GM12801 (cell line): ENCODE results near the gene RPS2.

Experiments
- TF ChIP-seq, protein P1 (sequence below): IDR thresholded peaks from one replicate; pipeline ENCODE4 v1.5.1; 2011; ENCODE audit warnings: control low read depth; ENCODE audit not compliant: insufficient read length; ENCODE audit errors: extremely low read depth

The RPS2 gene

DNA sequence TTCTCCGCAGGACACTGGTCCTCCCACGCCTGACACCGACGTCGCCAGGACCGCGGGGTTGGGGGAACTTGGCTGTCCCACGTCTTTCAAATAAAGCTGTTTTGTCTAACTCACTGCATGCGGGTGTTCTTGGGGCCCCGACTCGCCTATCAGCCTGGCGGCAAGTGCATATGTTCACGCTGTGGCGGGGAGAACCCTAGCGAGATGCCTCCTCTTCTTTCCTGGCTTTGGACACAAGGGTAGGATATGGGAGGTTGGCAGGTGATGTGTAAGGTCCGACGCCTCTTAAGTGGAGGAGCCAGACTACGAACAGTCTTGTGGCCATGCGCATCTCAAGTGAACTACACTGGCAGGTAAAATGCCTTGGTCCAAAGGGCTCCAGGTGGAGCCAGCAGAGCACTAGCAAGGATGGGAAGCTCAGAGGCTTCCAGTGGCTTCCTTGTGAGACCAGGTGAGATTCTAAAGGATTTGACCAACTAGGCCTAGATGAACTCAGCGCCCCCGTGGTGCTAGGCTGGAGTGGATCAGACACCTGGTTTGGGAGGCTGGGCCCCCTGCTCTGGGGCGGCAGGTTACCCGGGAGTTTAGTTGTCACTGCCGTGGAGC is 873 bp upstream of the RPS2 start:
- TF ChIP-seq, protein P1, sequence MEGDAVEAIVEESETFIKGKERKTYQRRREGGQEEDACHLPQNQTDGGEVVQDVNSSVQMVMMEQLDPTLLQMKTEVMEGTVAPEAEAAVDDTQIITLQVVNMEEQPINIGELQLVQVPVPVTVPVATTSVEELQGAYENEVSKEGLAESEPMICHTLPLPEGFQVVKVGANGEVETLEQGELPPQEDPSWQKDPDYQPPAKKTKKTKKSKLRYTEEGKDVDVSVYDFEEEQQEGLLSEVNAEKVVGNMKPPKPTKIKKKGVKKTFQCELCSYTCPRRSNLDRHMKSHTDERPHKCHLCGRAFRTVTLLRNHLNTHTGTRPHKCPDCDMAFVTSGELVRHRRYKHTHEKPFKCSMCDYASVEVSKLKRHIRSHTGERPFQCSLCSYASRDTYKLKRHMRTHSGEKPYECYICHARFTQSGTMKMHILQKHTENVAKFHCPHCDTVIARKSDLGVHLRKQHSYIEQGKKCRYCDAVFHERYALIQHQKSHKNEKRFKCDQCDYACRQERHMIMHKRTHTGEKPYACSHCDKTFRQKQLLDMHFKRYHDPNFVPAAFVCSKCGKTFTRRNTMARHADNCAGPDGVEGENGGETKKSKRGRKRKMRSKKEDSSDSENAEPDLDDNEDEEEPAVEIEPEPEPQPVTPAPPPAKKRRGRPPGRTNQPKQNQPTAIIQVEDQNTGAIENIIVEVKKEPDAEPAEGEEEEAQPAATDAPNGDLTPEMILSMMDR = no peak

DNA sequence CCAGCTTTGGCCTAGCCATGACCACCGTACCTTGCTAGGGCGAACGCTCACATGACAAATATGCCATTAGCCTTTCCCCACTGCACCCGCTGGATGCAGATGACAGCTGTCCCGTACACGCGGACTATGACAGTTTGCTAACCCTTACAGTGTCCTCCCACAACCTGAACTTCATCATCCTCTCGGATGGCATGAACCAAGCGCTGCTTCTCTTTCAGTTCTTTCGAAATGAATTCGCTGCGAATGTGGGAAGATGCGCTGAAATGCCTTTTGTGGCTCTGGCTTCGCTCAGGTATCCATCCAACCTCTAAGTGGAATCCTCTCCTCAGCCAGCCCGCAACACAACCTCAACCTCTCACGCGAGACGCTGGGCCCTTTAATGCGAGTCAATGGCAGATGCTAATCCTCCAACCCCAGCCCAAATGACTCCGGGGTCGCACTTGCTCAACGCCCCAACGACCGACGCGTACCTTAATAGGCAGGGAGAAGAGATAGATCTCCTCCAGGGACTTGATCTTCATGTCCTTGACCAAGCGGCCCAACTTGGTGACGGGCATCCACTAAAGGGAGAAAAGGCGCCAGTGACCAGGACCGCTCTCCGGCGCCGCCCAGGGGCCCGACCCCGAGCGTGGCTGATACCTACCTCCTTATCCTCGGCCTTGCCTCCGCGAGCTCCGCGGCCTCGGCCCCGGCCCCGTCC is 670 bp downstream of the RPS2 start:
- TF ChIP-seq, protein P1 = no peak

DNA sequence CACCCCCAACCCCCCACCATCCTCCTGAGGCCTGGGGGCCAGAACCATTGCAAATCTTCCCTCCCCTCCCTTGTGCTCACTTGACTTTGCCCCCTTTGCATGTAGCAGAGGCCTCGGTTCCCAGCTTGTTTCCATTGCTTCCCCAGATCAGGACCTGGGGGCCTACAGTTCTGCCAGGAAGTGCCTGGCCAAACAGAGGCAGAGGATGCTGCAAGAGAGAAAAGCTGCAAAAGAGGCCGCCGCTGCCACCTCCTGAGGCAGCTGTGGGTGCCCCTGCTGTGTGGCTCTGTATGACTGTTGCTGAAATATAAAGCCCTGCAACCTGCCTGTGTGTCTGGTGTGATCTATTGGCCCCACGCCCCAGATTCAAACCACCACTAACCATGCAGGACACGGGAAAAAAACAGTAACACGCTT is 3.0 kb downstream of the RPS2 start:
- TF ChIP-seq, protein P1 = no peak

DNA sequence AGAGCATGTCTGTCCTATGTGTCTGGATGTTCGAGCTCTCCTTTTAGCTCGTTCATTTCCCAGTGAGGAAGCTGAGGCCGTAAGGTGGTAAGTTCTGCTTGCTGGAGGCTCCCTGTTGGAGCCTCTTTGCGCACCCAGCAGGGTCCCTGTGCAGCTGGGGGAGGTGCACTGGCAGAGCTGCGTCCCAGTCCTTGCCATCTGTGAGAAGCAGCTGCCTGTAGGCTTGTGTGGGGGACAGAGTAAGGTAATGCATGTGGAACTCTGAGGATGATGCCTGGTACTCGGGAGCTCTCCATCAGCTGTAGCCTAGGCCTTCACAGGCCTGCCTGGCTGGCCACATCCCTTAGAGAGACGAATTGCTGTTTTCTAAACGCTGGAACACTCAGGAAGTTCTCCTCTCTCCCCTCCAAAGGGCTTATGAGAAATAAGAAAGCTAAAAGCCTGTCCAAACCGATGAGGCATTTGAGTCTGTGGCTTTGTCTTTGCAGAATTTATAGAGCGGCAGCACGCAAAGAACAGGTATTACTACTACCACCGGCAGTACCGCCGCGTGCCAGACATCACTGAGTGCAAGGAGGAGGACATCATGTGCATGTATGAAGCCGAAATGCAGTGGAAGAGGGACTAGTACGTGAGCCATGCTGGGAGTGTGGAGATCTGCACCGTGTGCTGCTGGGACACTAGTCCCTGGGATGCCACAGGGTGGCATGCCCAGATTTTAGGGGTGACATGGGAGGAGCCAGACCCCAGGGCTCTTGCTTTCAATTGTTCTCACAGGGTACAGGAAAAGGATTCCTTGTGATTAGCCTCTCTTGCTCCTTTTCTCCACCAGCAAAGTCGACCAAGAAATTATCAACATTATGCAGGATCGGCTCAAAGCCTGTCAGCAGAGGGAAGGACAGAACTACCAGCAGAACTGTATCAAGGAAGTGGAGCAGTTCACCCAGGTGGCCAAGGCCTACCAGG is 3.7 kb downstream of the RPS2 start:
- TF ChIP-seq, protein P1 = no peak

DNA sequence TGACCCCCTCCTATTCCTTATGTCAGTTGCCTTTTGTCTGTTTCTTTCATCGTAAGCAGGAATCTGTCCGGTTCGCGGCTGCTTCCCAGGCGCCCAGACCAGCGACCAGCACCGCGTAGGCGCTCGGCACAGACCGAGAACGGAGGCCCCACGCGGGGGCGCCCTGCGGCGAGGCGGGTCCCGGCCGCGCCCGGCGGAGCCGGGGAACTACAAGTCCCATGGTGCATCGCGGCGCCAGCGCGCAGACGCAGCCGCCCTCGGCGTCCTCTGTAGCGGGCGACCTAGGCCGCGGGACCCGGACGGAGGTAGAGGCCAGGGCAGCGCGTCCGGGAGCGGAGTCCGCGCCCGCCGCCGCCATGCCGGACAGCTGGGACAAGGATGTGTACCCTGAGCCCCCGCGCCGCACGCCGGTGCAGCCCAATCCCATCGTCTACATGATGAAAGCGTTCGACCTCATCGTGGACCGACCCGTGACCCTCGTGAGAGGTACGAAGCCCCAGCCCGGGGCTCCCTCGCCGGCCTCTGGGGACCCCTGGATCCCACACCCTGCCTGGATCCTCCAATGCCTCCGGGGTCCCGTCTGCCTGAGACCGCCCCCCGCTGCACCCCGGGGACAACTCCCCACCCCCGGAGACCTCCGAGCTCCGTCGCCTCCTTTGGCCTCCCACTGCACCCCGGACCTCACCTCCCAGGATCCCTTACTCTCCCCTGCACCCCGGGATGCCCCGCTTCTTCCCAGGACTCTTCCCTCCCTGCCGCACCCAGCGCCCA is 5.2 kb downstream of the RPS2 start, which contains the start of gene NDUFB10:
NDUFB10 (plus strand) TSS at position 270 of the 771 bp plus-strand sequence; CDS start at position 357, 87 bp downstream.
- TF ChIP-seq, protein P1 = no peak

DNA sequence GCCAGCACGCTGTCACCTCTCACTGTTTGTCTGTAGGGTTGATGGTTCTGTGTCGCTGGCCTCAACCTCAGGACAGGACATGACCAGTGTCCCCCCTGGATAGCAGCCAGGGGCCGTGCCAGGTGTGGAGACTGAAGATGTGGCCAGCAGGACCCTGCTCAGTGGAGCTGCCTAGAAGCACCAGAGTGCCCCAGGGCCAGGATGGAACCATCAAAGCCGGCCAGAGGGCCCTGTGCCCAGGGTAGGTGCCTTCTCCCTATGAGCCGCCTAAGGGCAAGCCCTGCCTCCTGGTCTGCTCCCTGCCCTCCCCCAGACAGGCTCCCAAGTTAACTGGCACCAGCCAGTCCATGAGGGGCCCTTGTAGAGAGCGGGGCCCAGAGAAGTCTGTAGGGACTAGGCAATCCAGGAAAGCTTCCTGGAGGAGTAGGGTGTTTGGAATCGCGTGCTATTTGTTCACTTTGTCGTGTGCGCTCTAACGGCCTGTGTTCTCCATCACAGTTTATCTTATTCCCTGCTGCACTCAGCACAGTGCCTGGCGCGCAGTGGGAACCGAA is 5.8 kb downstream of the RPS2 start:
- TF ChIP-seq, protein P1 = no peak
